ENCODE data around the gene DOCK2.

DNA sequence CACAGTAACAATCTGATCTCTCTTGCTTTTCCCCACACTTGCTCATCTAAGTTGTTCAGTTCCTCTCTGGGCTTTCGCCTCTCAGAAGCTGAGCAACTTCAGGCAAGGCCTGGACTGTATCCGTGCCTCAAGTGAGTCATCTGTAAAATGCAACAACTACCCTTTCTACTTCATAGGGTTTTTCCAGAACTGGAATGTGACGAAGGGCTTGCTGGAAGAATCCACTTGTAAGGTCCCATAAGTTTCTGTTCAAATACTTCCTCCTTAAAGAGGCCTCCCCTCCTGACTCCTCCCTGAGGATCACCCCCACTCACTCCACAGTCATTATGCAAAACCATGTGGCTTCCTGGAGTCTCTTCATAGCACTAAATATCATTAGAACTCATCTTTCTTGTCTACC, 360.7 kb downstream of the DOCK2 start:
- no peak for TF ChIP-seq CTCF (IDR thresholded peaks at IDR 0.05; ENCODE audit: control extremely low read depth in 1 of 3, insufficient read depth in 1 of 3, low read depth in 1 of 3, low read length in 3 of 3)
- no peak for TF ChIP-seq SP1 (IDR thresholded peaks at IDR 0.05; ENCODE audit: low read depth, low read length)
- no peak for TF ChIP-seq POLR2AphosphoS5 (IDR thresholded peaks at IDR 0.05; ENCODE audit: low read depth, low read length)
- no peak for TF ChIP-seq POLR2A (IDR thresholded peaks at IDR 0.05; ENCODE audit: control extremely low read depth in 1 of 2, low read depth in 2 of 2, low read length in 2 of 2)
- no peak for TF ChIP-seq CHD7 (IDR thresholded peaks at IDR 0.05; ENCODE audit: insufficient replicate concordance, low read length)
- TF ChIP-seq ZNF274 (IDR thresholded peaks at IDR 0.05; ENCODE audit: borderline replicate concordance, extremely low read depth, low read length) = no peak
- no peak for TF ChIP-seq EP300 (IDR thresholded peaks at IDR 0.05; ENCODE audit: borderline replicate concordance in 1 of 2, low read depth in 2 of 2, low read length in 2 of 2)
- no peak for TF ChIP-seq SRF (IDR thresholded peaks at IDR 0.05; ENCODE audit: low read depth, low read length)
- no peak for TF ChIP-seq ATF2 (IDR thresholded peaks at IDR 0.05; ENCODE audit: low read length)
- no peak for TF ChIP-seq FOSL1 (IDR thresholded peaks at IDR 0.05; ENCODE audit: insufficient read depth, low read depth, low read length)
- TF ChIP-seq GABPA (IDR thresholded peaks at IDR 0.05; ENCODE audit: borderline replicate concordance, insufficient read depth, low read length) = no peak
- TF ChIP-seq HDAC2 (IDR thresholded peaks at IDR 0.05; ENCODE audit: borderline replicate concordance in 1 of 2, low read depth in 2 of 2, low read length in 2 of 2) = no peak
